RWPE2 (cell line): ENCODE measurements around the gene GPC5.

Experiments
- ATAC-seq: fragments of 200-7000 bp; cut with Tn5 transposase; 3 replicates; pipeline ENCODE4 v1.9.1; 2021; ENCODE audit warnings: low read depth
- DNase-seq: peaks from one replicate; pipeline ENCODE4 v3.0.0-alpha.2; 2020; ENCODE audit warnings: low spot score
- H3K27ac ChIP-seq: fragments of 450-650 bp; 2 replicates; pipeline ENCODE4 v1.5.1; 2017; ENCODE audit warnings: mild to moderate bottlenecking; ENCODE audit not compliant: poor library complexity, severe bottlenecking
- H3K27me3 ChIP-seq: fragments of 250-450 bp; sonication (Bioruptor Pico); 2 replicates; pipeline ENCODE4 v1.5.1; 2021; ENCODE audit warnings: mild to moderate bottlenecking, moderate library complexity; ENCODE audit not compliant: insufficient read depth, poor library complexity, severe bottlenecking
- H3K36me3 ChIP-seq: fragments of 250-450 bp; sonication (Bioruptor Pico); 2 replicates; pipeline ENCODE4 v1.5.1; 2020; ENCODE audit warnings: low read depth, mild to moderate bottlenecking, moderate library complexity
- H3K4me1 ChIP-seq: fragments of 250-450 bp; sonication (Bioruptor Pico); 2 replicates; pipeline ENCODE4 v1.5.1; 2021; ENCODE audit warnings: mild to moderate bottlenecking, moderate library complexity; ENCODE audit not compliant: insufficient read depth, poor library complexity, severe bottlenecking
- H3K4me3 ChIP-seq: fragments of 250-450 bp; sonication (Bioruptor Pico); 2 replicates; pipeline ENCODE4 v1.5.1; 2021; ENCODE audit warnings: mild to moderate bottlenecking, moderate library complexity; ENCODE audit not compliant: severe bottlenecking
- H3K9me3 ChIP-seq: fragments of 250-450 bp; sonication (Bioruptor Pico); 2 replicates; pipeline ENCODE4 v1.5.1; 2021; ENCODE audit warnings: mild to moderate bottlenecking, moderate library complexity; ENCODE audit not compliant: severe bottlenecking
- CTCF ChIP-seq: fragments of 450-650 bp; IDR thresholded peaks from one replicate; pipeline ENCODE4 v1.5.1; 2017; ENCODE audit warnings: mild to moderate bottlenecking, moderate library complexity; ENCODE audit not compliant: poor library complexity, severe bottlenecking

GPC5 gene

GRCh38 chr13:91902291-91902690 lies 503.9 kb downstream of the GPC5 start:
- H3K36me3 ChIP-seq, result no peaks in the 10 kb centered on the region
- ATAC-seq (no peak), DNase-seq (no peak)
- no peaks in the 10 kb centered on the region for H3K9me3 ChIP-seq
- H3K27ac ChIP-seq, result no peak overlapping the region
- no peak overlapping the region for H3K4me3 ChIP-seq
- no peaks in the 10 kb centered on the region for H3K27me3 ChIP-seq
- no peak for TF ChIP-seq CTCF
- H3K4me1 ChIP-seq, result no peaks in the 10 kb centered on the region

GRCh38 chr13:91904005-91904404 lies 505.6 kb downstream of the GPC5 start:
- H3K9me3 ChIP-seq, result no peaks in the 10 kb centered on the region
- no peak for ATAC-seq
- no peak overlapping the region for H3K27ac ChIP-seq
- no peak for TF ChIP-seq CTCF
- DNase-seq, result no peak
- no peak overlapping the region for H3K4me3 ChIP-seq
- no peaks in the 10 kb centered on the region for H3K36me3 ChIP-seq
- no peaks in the 10 kb centered on the region for H3K4me1 ChIP-seq
- H3K27me3 ChIP-seq, result no peaks in the 10 kb centered on the region

- Histone ChIP-seq H3K4me1 (no peaks in the 10 kb centered on the region), H3K4me3 (no peak overlapping the region), H3K27me3 (no peaks in the 10 kb centered on the region), H3K27ac (no peak overlapping the region), H3K9me3 (no peaks in the 10 kb centered on the region), H3K36me3 (no peaks in the 10 kb centered on the region)
- ATAC-seq, result no peak
- DNase-seq, result no peak
- TF ChIP-seq CTCF, result no peak
These were observed 506.2 kb downstream of the GPC5 start for GRCh38 chr13:91904597-91904996.

- no peaks in the 10 kb centered on the region for H3K9me3 ChIP-seq
- H3K36me3 ChIP-seq, result no peaks in the 10 kb centered on the region
- no peaks in the 10 kb centered on the region for H3K27me3 ChIP-seq
- no peak overlapping the region for H3K4me3 ChIP-seq
- H3K4me1 ChIP-seq, result no peaks in the 10 kb centered on the region
- TF ChIP-seq CTCF, result no peak
- DNase-seq (no peak), ATAC-seq (no peak)
- H3K27ac ChIP-seq, result no peak overlapping the region
These were observed 509.0 kb downstream of the GPC5 start for GRCh38 chr13:91907398-91907797.

- H3K27me3 ChIP-seq, result no peaks in the 10 kb centered on the region
- no peaks in the 10 kb centered on the region for H3K9me3 ChIP-seq
- TF ChIP-seq CTCF, result no peak
- no peak overlapping the region for H3K27ac ChIP-seq
- ATAC-seq (no peak), DNase-seq (no peak)
- H3K36me3 ChIP-seq, result no peaks in the 10 kb centered on the region
- no peaks in the 10 kb centered on the region for H3K4me1 ChIP-seq
- H3K4me3 ChIP-seq, result no peak overlapping the region
These were observed 511.2 kb downstream of the GPC5 start for GRCh38 chr13:91909617-91910016.
